ENCODE data around the gene IFITM10.

IFITM10 gene

DNA sequence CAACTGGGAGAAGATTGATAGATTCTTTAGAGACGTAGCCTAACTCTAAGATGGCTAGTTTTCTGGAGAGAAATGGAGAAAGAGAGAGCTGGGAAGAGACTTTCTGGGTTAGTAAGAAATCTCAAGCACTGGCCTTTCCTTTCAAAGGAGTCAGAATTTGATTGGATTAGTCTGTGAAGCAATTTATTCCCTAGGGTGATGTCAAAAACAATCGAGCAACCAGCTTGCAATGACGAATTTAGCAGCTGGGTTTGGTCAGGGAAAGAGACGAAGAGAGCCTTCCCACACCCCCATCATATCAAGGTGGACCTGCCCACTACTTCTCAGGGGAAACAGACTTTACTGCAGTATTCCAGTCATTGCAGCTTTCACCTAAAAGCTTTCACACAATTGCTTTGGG, 42.6 kb downstream of the IFITM10 start:
- DNase-seq (ENCODE audit: low read depth): no peak

DNA sequence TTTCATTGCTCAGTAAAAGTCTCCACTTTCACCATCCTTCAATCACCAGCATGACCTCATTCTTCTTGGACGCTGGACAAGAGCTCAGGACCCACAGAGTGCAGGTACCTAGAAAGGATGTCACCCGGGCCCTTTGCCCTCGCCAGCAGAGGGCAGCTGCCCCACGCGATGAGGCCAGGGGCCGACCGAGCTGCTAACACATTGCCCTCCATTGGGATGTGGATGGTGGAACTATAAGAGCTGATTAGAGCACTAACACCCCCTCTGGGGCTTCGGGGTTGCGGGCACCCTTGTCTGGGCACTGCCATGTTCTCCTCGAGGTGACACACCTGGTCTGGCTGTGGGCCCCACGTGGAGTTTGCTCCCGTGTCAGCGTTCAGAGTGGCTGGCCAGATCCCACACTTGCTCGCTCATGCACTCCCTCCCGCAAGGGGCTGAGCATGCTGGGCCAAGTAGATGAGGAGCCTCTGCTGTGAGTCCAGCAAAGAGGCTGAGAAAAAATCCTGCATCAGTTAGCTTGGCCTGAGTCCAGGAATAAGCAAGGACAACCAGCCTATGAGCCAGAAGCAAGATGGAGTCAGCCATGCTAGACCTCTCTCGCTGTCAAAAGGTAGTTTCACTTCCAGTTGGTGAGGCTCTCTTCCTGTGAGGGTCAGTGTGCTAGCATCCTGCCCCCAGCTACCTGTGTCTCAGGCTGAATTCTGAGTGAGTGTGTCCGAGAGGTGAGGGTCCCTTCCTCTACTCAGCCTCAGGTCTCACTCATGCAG, 43.6 kb downstream of the IFITM10 start:
- DNase-seq (ENCODE audit: low read depth): no peak

DNA sequence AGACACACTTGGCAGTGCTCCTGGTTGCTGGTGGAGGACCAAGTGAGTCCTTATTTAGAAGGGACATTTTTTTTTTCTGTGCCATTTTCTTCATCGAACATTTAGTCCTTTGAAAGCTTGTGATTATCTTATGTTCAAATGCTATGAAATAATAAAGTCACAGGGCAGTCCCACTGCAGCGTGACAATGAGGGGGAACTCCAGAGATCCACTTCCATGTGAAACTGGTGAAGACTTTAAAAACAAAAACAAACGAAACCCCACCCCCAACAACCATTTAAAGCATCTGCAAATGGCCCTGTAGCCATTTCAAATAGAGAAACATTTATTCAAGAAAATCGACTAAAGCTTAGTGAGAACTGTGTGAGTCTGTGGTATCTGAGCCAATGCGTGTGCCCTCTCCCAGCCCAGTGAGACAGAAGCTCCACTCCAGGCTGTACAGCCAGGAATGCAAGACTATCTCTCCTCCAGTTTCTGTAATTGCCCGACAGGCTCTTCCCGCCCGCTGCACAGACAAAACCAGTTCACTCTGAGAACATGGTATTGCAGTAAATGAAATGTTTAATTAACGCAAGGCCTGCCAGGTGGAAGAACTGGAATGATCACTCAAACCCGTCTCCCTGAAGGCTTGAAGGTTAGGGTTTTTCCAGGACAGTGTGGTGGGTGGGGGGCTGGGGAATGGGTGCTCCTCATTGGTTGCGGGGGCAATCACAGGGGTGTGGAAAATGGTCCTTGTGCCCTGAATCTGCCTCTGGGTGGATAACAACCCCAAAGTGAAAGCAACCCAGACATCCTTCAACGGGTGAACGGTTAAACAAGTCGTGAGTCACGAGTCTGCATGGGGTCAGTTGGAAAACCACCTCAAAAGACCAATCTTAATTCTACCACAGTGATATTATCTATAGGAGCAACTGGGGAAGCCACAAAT, 45.0 kb downstream of the IFITM10 start:
- DNase-seq (ENCODE audit: low read depth): no peak

DNA sequence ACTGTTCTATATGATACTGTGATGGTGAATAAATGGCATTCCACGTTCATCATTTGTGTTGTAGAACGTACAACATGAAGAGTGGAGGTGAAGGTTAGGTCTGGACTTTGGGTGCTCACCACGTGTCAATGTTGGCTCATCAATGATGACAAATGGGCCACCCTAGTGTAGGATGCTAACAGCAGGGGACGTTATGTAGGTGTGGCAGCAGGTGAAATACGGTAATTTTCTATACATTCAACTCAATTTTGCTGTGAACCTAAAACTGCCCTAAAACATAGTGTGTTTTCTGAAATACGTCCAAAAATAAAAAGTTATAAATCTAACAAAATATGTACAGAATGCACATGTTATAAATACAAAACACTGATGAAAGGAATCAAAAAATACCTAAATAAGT, 47.2 kb downstream of the IFITM10 start:
- no peak for DNase-seq (ENCODE audit: low read depth)

DNA sequence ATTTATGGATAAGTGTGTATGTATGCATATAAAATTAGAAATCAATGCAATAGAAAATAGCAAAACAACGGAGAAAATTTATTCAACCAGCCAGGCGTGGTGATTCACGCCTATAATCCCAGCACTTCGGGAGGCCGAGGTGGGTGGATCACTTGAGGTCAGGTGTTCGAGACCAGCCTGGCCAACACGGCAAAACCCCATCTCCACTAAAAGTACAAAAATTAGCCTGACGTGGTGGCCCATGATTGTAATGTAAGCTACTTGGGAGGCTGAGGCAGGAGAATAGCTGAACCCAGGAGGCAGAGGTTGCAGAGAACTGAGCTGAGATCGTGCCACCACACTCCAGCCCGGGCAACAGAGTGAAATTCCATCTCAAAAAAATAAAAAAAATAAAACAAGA, 47.9 kb downstream of the IFITM10 start:
- no peak for DNase-seq (ENCODE audit: low read depth)

DNA sequence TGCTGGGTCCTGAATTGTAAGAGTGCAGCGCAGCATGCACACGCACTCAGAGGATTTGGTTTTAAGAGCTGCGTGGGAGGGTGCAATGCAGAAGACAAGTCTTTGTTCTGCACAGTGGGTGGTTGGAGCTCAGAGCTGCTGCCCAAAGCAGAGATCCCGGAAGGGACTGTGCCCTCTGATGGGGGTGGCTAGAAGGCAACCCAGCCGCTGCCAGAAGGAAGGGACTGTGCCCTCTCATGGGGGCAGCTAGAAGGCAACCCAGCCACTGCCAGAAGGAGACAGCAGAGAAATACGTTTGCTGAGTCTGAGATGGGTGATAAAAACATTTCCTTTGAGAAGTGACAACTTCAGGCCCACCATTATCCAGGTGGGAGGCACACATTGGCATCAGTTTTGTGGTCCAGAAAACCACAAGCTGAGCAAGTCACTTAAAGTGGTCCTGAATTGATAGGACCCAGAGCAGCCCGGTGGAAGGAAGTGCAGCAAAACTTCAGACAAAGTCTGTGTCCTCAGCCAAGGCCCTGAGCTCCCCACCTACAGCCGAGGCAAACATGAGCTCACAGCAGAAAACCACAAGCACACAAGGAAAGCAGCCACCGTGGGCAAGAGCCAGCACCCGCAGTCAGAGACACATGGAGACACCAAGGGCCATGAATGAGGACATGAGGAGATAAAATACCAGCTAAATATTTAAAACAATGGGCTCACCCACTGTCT, 49.1 kb downstream of the IFITM10 start:
- DNase-seq (ENCODE audit: low read depth): no peak

DNA sequence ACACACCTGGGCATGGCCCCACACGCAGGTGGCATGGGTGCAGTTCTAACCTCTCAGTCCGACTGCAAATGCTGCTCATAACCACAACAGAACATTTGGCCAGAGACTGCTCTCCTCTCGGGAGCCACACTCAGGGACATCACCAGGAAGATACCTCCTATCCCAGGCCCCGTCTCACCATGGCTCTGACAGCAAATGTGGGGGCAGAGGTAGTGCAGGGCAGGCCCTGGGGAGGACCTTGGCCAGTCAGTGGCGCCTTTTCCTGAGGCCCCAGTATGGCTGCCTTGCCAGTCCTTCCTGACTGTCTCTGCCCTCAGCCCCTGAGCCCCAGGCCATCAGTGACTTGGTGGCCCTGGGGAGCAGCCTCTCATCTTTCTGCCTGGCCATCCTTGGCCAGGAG, 50.6 kb downstream of the IFITM10 start:
- no peak for DNase-seq (ENCODE audit: low read depth)

DNA sequence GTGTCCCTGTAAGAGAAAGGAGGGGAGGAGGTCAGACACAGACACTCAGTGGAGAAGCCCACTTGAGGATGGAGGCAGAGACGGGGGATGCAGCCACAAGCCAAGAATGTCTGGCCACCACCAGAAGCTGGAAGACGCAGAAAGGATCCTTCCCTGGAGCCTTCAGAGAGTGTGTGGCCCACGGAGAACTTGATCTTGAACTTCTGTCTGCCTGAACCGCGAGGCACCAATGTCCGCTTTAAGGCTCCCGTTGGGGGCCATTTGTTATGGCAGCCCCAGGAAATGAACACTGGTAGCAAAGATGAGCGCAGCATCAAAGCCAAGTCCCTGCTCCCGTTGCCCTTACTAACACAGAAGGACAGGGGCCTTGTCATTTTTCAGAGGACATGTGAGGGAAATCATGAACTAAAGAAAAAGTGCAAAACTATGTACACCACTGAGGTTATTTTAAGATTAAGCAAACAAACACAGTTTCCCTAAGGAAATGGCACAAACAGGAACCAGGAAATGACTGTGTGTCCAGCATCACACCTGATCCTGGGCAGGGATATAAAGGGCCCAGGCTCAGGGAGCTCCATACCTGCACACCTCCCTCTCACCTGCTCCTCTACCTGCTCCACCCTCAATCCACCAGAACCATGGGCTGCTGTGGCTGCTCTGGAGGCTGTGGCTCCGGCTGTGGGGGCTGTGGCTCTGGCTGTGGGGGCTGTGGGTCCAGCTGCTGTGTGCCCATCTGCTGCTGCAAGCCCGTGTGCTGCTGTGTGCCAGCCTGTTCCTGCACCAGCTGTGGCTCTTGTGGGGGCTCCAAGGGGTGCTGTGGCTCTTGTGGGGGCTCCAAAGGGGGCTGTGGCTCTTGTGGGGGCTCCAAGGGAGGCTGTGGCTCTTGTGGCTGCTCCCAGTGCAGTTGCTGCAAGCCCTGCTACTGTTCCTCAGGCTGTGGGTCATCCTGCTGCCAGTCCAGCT, 53.5 kb downstream of the IFITM10 start, which contains the start of gene KRTAP5-6:
KRTAP5-6 (plus strand) TSS at position 588 of the 963 bp plus-strand sequence; CDS start at position 639, 51 bp downstream.
- no peak for DNase-seq (ENCODE audit: low read depth)

DNA sequence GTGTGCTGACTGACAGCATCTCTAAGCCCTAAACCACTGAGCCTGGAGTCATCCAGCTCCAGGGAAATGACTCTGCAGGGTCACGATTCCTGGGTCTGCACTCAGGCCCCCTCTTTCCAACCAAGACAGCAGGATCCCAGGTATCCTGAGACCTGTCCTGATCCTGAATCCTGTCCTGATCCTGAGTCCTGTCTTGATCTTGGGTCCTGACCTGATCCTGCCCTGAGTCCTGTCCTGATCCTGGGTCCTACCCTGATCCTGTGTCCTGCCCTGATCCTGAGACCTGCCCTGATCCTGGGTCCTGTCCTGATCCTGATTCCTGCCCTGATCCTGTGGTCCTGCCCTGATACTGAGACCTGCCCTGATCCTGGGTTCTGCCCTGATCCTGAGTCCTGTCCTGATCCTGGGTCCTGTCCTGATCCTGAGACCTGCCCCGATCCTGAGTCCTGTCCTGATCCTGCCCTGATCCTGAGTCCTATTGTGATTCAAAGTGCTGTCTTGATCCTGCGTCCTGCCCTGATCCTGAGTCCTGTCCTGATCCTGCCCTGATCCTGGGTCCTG, 54.8 kb downstream of the IFITM10 start:
- no peak for DNase-seq (ENCODE audit: low read depth)

DNA sequence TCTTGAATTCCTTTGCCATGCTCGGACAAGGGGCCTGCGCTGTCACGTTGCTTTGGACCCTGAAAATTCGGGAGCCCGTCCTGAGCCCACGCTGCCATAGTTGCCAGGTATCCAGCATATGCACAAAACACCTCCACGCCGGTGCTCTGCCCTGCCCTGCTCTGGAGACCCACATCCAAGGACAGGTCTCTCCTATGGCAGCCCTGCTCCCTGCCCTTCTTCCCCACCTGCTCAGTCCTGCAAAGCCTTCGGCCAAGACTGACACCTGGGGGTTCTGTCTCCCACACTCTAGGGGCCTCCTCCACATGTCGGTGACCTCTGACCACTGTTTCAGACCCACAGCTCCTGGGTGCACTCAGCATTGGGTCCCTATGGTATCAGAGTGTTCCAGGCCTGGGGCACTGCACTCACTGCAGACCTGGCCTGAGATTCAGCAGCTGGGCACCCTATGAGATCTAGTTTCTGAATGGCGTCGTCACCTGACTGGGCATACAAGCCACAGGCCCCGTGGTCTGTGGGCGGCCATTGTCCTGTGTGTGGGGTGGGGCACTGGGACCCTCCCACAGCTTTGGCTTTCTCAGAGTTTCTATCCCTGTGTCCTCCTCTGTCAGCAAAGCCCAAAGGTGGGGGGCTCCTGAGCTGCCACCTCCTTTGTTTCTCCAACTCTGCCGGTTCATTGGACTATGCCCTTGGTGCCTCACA, 55.4 kb downstream of the IFITM10 start:
- DNase-seq (ENCODE audit: low read depth): no peak

DNA sequence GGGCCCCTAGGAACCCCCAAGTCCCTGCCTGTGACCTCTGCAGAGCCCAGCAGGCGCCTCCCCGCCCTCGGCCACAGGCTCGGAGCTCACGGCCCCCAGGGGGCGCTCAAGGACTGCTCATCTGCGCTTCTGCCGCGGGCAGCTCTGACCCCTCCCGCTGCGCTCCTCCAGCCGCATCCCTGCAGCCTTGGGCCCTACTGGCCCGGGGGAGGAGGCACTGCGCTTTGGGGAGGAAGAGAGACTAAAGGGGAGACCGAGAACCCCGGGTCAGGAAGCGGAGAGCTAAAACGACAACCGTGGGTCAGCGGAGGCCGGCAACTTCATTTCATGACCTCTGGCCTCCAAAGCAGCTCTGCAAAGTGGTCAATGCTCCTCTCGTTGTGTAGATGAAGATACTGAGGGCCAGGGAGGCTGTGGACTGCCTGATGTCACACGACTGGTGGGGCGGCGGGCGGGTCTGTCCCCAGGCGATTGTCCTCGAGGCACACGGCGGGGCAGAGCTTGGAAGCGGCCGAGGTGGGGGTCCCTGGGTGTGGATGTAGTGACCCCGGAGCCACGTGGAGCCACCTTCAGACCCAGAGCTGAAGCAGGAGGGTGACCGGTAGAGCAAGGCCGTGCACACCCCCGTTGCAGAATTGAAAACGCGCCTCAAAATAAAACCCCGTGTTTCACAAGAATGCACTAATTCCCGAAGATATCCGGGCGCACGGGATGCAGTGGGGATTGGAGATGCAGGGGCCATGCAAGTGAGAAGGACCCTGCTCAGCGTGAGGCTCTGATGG, 56.1 kb downstream of the IFITM10 start:
- peak; percentile 85 for DNase-seq (ENCODE audit: low read depth)

DNA sequence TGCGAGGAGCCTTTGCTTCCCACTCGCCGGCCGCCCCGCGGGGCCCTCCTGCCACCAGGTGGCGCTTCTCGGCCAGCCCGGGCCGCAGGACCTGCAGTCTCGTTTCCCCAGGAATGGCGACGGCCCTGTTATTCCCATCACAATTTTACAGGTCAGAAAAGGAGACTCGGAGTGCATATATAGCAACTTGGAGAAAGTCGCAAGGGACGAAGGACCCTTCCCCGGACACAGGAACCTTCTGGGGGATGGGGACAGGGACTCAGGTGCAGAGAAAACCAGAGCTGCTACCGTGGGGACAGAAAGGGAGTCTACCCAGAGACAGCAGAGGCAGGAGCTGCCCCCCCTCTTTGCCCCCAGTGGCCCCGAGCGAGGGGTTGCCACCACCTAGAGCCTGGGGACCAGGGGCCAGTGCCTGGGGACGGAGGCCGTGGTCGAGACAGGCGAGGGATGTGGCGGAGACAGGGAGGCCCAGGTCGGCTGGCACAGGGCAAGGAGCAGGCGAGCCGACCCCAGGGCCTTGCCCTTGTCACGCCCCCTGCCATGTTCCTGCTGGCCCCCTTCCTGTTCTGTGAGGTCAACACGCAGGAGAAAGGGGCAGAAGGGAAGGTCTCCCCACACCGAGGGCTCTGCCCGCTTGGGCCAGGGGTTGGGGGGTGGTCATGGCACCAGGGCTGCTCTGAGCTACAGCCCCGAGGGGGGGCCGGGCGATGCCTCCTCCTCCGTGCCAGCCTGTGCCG, 56.9 kb downstream of the IFITM10 start:
- peak; percentile 81 for DNase-seq (ENCODE audit: low read depth)

DNA sequence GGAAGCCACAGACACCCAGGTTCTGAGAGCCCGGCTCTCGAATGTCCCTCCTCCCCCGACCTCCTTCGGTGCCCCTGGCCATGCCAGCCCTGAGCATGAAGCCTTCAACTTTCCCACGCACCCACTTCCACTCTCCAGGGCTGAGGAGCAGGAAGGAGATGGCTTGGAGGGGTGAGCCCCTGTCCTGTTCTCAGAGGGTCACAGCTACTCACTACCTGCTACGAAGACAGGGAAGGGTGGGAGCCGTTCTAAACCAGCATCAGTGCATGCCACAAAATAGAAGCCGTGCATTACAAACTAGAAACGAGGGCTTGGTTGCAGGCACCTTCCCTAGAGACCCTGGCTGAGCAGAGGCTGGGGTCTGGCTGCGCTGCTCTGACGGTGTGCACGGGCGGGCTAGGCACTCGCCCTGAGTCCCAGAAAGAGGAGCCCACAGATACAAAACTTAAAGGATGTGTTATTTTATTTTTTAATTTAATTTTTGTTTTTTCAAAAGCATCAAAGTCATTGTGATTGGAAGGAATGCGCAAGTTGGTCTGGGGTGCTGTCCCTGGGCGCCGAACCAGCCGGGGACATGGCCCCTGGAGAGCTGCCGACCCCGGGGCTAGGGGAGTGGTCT, 57.6 kb downstream of the IFITM10 start:
- DNase-seq (ENCODE audit: low read depth): no peak

DNA sequence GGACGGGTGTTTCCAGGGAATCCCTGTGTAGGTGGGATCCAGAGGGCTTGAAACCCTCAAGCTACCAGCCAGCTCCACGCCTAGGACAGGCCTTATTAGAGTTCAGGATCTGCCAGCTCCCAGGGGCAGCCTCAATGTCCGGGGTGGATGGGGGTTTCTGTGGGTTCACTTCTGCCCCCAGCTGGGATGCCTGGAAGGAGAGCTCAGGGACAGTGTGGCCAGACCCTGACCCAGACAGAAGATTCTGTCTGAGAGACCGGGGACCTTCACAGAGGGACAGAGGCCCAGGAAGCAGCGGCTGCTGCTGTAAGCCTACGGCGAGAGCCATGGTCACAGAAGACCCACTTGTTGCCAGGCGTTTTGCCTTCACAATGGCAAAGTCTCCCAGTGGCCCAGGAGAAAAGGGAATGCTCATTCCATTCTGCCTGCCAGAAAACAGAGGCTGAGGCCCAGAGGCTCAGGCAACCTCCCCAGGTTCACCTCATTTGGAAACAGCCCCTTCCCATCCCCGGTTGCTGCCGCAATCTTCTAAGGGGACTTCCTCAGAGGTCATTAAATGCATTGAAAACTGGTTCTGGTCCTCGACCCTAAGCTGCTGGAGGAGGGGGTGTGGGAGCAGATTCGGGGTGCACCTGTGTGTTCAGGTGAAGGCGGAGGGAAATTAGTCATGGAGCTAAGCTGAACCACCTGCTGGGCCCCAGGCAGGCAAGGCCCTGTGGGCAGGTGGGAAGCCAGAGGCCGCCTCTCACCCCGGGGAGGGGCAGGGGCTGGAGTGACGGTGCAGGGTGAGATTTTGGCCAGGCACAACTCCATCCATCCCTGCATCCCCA, 58.3 kb downstream of the IFITM10 start:
- DNase-seq (ENCODE audit: low read depth): no peak

DNA sequence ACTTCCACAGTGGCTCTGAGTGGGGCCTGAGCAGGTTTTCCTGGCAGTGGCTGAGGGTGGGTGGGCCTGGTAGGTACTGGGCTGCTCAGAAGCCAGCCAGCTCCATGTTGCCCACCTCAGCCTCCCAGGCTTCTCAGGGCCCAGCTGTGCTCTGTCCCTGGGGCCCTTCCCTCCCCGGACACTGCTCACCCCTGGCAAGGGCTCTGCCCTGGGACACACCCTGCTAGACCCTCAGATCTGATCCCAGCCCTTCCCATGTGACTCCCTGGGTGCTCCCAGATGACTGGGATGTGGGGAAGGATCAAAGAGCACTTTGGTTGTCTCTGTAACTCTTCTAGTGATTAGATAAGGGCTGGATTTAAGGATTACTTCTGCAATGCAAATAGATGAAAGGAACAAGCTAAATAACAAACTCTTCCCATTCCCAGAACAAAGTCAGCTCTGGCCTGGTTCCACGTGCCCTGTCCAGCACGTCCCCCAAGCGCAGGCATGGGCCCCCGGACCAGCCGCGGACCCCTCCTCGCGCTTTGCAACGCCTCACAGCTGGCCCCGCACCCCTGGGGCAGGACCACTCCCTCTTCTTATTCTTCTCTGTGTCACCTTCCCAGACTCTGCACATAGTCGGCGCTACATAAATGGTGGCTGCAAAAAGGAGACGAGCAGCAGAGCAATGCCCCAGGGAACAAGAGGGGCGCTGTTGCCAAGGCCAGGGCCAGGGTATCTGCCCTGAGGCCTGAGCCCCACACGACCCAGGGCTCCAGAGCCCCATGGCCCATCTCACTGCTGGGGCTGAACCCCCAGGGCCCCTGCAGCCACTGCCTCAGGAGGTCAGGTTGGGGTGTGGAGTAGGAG, 59.1 kb downstream of the IFITM10 start:
- no peak for DNase-seq (ENCODE audit: low read depth)

Data from stimulated activated CD8-positive, alpha-beta memory T cell treated with anti-CD3 and anti-CD28 coated beads, Interleukin-15, amount 100 ng/mL, for 24 hours (primary cell).